Astrocyte (in vitro differentiated cells and primary cell): ENCODE measurements around the gene ANKS1A. TPM values are rescaled to one million over a fixed set of nuclear protein-coding genes. Genes with fewer than 3 reads are reported as not detected.

Experiments used
- DNase-seq: peaks from one replicate; pipeline ENCODE4 v3.0.0-alpha.2; 2010; ENCODE audit warnings: low read depth
- FAIRE-seq: peaks from 2 replicates; lab custom pipeline; 2011; peaks lifted over from hg19 to GRCh38; lab: Jason Lieb, UNC
- H2AFZ ChIP-seq: 2 replicates; pipeline ENCODE4 v1.6.0; 2012; ENCODE audit warnings: low read depth, low read length, inconsistent platforms
- H3K27ac ChIP-seq: 2 replicates; pipeline ENCODE4 v1.5.1; 2011; ENCODE audit warnings: low read depth, low read length, inconsistent platforms
- H3K27me3 ChIP-seq: 2 replicates; pipeline ENCODE4 v1.6.0; 2011; ENCODE audit warnings: low read length, inconsistent platforms; ENCODE audit not compliant: insufficient read depth
- H3K36me3 ChIP-seq: 2 replicates; pipeline ENCODE4 v1.5.1; 2011; ENCODE audit warnings: low read length, inconsistent platforms; ENCODE audit not compliant: insufficient read depth
- H3K4me1 ChIP-seq: 2 replicates; pipeline ENCODE4 v1.5.1; 2011; ENCODE audit warnings: low read length, inconsistent platforms; ENCODE audit not compliant: insufficient read depth
- H3K4me2 ChIP-seq: 2 replicates; pipeline ENCODE4 v1.6.0; 2012; ENCODE audit warnings: low read length, inconsistent platforms
- H3K4me3 ChIP-seq: 2 replicates; pipeline ENCODE4 v1.5.1; 2011; ENCODE audit warnings: low read depth, mild to moderate bottlenecking, low read length, inconsistent platforms; ENCODE audit not compliant: insufficient read depth
- H3K79me2 ChIP-seq: 2 replicates; pipeline ENCODE4 v1.6.0; 2012; ENCODE audit warnings: mild to moderate bottlenecking, low read length, inconsistent platforms; ENCODE audit not compliant: insufficient read depth
- H3K9ac ChIP-seq: 2 replicates; pipeline ENCODE4 v1.6.0; 2012; ENCODE audit warnings: mild to moderate bottlenecking, low read length, inconsistent platforms
- H3K9me3 ChIP-seq: 2 replicates; pipeline ENCODE4 v1.5.1; 2012; ENCODE audit warnings: low read depth, mild to moderate bottlenecking, low read length, inconsistent platforms; ENCODE audit not compliant: insufficient read depth
- H4K20me1 ChIP-seq: 2 replicates; pipeline ENCODE4 v1.6.0; 2012; ENCODE audit warnings: low read length, inconsistent platforms; ENCODE audit not compliant: insufficient read depth
- H3K27ac Mint-ChIP-seq: one replicate; pipeline ENCODE4 v1.8.0; 2021; ENCODE audit warnings: mild to moderate bottlenecking, mixed read lengths; ENCODE audit not compliant: unreplicated experiment
- H3K27me3 Mint-ChIP-seq: one replicate; pipeline ENCODE4 v1.8.0; 2021; ENCODE audit warnings: low read depth, mixed read lengths; ENCODE audit not compliant: unreplicated experiment
- H3K36me3 Mint-ChIP-seq: one replicate; pipeline ENCODE4 v1.8.0; 2021; ENCODE audit warnings: low read depth, mixed read lengths; ENCODE audit not compliant: unreplicated experiment
- H3K4me1 Mint-ChIP-seq: one replicate; pipeline ENCODE4 v1.8.0; 2021; ENCODE audit warnings: low read depth, mixed read lengths; ENCODE audit not compliant: unreplicated experiment
- H3K4me3 Mint-ChIP-seq: one replicate; pipeline ENCODE4 v1.8.0; 2021; ENCODE audit warnings: mild to moderate bottlenecking, moderate library complexity, mixed read lengths; ENCODE audit not compliant: unreplicated experiment
- H3K9me3 Mint-ChIP-seq: one replicate; pipeline ENCODE4 v1.8.0; 2021; ENCODE audit warnings: mild to moderate bottlenecking, mixed read lengths; ENCODE audit not compliant: unreplicated experiment
- EZH2 ChIP-seq: IDR thresholded peaks from 2 replicates; pipeline ENCODE4 v1.6.1; 2012; ENCODE audit warnings: mild to moderate bottlenecking, low read length, inconsistent platforms; ENCODE audit not compliant: insufficient read depth
- total RNA-seq: library from RNA; stranded (reverse); gene quantifications from 2 replicates; pipeline ENCODE4 v1.2.1, GENCODE V29; 2021
- TF ChIP-seq, protein P1 (sequence below): IDR thresholded peaks from 2 replicates; pipeline ENCODE4 v1.5.1; 2011; ENCODE audit warnings: low read depth, mild to moderate bottlenecking, inconsistent platforms, low read length, moderate library complexity; ENCODE audit not compliant: insufficient read depth

Gene ANKS1A
- total RNA-seq, 1 donor from 2014 or later, result 18.0 TPM

DNA sequence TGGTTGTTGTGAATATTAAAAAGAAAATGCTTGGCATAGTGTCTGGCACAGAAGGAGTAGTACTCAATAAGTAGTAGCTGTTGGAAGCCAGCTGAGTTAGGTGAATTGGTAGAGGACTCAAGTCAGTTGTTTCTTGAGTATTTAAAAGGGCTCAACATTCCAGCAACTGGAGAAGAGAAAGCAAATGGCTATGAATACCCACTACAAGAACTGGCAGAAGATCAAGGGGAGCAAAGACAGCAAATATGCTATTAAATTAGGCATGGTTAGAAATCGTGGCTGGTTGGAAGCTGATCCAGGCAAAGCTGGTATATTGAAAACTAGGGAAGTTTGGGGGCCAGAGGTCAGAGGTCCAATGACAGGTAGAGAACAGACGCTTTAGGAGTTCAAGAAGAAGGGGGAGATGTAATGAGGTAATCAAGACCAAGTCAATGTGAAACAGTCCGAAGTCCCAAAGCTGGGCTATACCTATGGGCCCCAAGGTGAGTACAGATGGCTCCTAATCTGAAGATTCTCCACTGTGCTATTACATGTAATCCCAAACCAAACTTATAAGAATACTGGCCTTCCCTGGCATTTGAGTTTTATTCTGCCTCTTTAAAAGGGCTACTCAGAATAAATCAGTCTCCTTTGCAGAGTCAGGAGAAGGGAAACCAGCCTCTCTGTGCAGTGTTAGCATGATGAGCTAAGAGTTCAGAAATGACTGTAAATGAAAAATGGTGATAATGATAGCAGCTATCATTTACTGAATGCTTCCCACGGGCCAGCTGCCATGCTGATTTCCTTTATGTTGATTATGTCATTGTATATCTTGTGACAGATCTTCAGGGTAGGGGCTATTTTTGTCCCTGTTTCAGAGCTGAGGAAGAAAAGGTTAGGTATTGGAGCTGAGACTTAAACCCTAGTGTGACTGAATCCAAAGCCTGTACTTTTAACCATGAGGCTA lies 122.3 kb downstream of the ANKS1A start:
- Histone ChIP-seq H3K27ac (no peak overlapping the region), H3K9ac (no peak overlapping the region), H2AFZ (no peak overlapping the region), H3K4me3 (no peak overlapping the region), H3K4me1 (peaks cover 5% of the 10 kb centered on the region), H4K20me1 (no peaks in the 10 kb centered on the region), H3K36me3 (no peaks in the 10 kb centered on the region), H3K79me2 (no peaks in the 10 kb centered on the region), H3K4me2 (no peak overlapping the region), H3K9me3 (no peaks in the 10 kb centered on the region), H3K27me3 (no peaks in the 10 kb centered on the region)
- TF ChIP-seq, protein P1, sequence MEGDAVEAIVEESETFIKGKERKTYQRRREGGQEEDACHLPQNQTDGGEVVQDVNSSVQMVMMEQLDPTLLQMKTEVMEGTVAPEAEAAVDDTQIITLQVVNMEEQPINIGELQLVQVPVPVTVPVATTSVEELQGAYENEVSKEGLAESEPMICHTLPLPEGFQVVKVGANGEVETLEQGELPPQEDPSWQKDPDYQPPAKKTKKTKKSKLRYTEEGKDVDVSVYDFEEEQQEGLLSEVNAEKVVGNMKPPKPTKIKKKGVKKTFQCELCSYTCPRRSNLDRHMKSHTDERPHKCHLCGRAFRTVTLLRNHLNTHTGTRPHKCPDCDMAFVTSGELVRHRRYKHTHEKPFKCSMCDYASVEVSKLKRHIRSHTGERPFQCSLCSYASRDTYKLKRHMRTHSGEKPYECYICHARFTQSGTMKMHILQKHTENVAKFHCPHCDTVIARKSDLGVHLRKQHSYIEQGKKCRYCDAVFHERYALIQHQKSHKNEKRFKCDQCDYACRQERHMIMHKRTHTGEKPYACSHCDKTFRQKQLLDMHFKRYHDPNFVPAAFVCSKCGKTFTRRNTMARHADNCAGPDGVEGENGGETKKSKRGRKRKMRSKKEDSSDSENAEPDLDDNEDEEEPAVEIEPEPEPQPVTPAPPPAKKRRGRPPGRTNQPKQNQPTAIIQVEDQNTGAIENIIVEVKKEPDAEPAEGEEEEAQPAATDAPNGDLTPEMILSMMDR, result no peak
- TF ChIP-seq EZH2, result no peak
- no peaks in the 10 kb centered on the region for H3K27me3 Mint-ChIP-seq
- H3K4me1 Mint-ChIP-seq, result peaks cover 26% of the 10 kb centered on the region
- H3K27ac Mint-ChIP-seq, result no peak overlapping the region
- DNase-seq (no peak), FAIRE-seq (no peak)
- peaks cover 2% of the 10 kb centered on the region for H3K36me3 Mint-ChIP-seq
- H3K9me3 Mint-ChIP-seq, result peaks cover 2% of the 10 kb centered on the region
- no peak overlapping the region for H3K4me3 Mint-ChIP-seq

DNA sequence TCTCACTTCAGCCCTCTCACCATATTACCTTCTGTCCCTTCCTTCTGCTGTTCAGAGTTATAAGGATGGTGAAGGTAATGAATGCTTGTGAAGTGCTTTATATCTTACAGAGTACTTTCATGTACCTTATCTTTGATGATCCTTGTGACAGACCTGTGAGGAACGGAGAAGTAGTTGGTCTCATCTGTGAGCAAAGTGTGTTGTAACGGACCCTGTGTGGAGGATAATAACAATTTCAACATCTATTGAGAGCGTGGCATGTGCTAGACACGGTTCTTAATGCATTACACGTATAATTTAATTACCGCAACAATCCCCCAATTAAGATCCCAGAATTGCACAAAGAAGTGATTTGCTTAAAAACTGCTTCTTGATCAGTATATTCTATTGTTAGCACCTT lies 124.6 kb downstream of the ANKS1A start:
- Mint-ChIP-seq H3K9me3 (peaks cover 2% of the 10 kb centered on the region), H3K27me3 (no peaks in the 10 kb centered on the region), H3K4me1 (peaks cover 30% of the 10 kb centered on the region), H3K27ac (no peak overlapping the region), H3K36me3 (peaks cover 3% of the 10 kb centered on the region), H3K4me3 (no peak overlapping the region)
- TF ChIP-seq EZH2, result no peak
- TF ChIP-seq, protein P1, result no peak
- DNase-seq (no peak), FAIRE-seq (no peak)
- Histone ChIP-seq H3K79me2 (no peaks in the 10 kb centered on the region), H3K27me3 (no peaks in the 10 kb centered on the region), H4K20me1 (no peaks in the 10 kb centered on the region), H3K9me3 (no peaks in the 10 kb centered on the region), H3K4me1 (peaks cover 17% of the 10 kb centered on the region), H2AFZ (no peak overlapping the region), H3K4me2 (no peak overlapping the region), H3K9ac (no peak overlapping the region), H3K36me3 (no peaks in the 10 kb centered on the region), H3K4me3 (no peak overlapping the region), H3K27ac (no peak overlapping the region)

DNA sequence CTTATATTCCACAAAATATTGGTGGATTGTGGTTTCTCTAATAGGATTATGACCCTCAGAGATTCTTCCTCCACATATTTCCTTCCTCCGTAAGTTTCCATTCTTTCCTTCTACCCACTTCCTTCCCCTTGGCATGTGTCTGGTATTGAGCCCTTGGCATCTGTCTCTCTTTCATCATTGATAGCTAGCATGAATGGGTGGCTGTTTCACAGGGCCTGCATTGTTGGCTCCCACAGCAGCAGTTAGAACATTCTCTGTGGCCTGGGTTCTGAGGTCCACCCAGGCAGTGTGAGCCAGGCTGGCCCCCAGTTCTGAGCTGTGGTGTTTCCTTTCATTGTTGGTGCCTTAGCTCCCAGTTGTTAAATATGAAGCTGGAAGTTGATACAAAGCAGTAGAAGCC lies 125.3 kb downstream of the ANKS1A start:
- Mint-ChIP-seq H3K4me1 (peaks cover 30% of the 10 kb centered on the region), H3K4me3 (no peak overlapping the region), H3K27ac (no peak overlapping the region), H3K27me3 (no peaks in the 10 kb centered on the region), H3K36me3 (peaks cover 7% of the 10 kb centered on the region), H3K9me3 (peaks cover 2% of the 10 kb centered on the region)
- TF ChIP-seq, protein P1, result no peak
- no peak for TF ChIP-seq EZH2
- FAIRE-seq, result no peak
- Histone ChIP-seq H3K36me3 (no peaks in the 10 kb centered on the region), H3K4me2 (no peak overlapping the region), H3K9me3 (no peaks in the 10 kb centered on the region), H3K79me2 (no peaks in the 10 kb centered on the region), H2AFZ (no peak overlapping the region), H4K20me1 (no peaks in the 10 kb centered on the region), H3K4me1 (peaks cover 17% of the 10 kb centered on the region), H3K27me3 (no peaks in the 10 kb centered on the region), H3K27ac (no peak overlapping the region), H3K4me3 (no peak overlapping the region), H3K9ac (no peak overlapping the region)
- DNase-seq, result no peak
